Muscle layer of colon (tissue), 2 donors: ENCODE results near the gene CCNB2.

ENCODE experiments used
- H3K27ac ChIP-seq: one replicate; pipeline ENCODE4 v1.7.0; 2013; ENCODE audit warnings: low read depth, mild to moderate bottlenecking, low read length, moderate library complexity
- H3K27me3 ChIP-seq, 2 donors: one replicate each; pipeline ENCODE4 v1.7.0; 2013; ENCODE audit warnings: low read length in 2 of 2, mild to moderate bottlenecking in 2 of 2; ENCODE audit not compliant: insufficient read depth in 2 of 2, control insufficient read depth in 1 of 2
- H3K36me3 ChIP-seq: one replicate; pipeline ENCODE4 v1.7.0; 2013; ENCODE audit warnings: mild to moderate bottlenecking, low read length; ENCODE audit not compliant: insufficient read depth
- H3K4me1 ChIP-seq: one replicate; pipeline ENCODE4 v1.7.0; 2013; ENCODE audit warnings: mild to moderate bottlenecking, low read length; ENCODE audit not compliant: insufficient read depth
- H3K4me3 ChIP-seq, 2 donors: one replicate each; pipeline ENCODE4 v1.7.0; 2013; ENCODE audit warnings: low read length in 2 of 2, low read depth in 1 of 2, mild to moderate bottlenecking in 1 of 2, moderate library complexity in 1 of 2
- H3K9ac ChIP-seq: one replicate; pipeline ENCODE4 v1.7.0; 2013; ENCODE audit warnings: low read length
- H3K9me3 ChIP-seq: one replicate; pipeline ENCODE4 v1.7.0; 2013; ENCODE audit warnings: mild to moderate bottlenecking, low read length
- donor health status: abdominal sarcoma.
- donor health status: Adenocarcinoma of cecum.

CCNB2 gene

GRCh38 chr15:59169251-59169708 lies 64.3 kb downstream of the CCNB2 start:
- H3K9me3 ChIP-seq = no peaks in the 10 kb centered on the region
- H3K4me1 ChIP-seq = no peaks in the 10 kb centered on the region
- H3K9ac ChIP-seq = no peak overlapping the region
- no peak overlapping the region for H3K27ac ChIP-seq
- H3K27me3 ChIP-seq = no peaks in the 10 kb centered on the region
- H3K36me3 ChIP-seq = peaks cover 17% of the 10 kb centered on the region
- H3K4me3 ChIP-seq = no peak overlapping the region

- Histone ChIP-seq H3K4me3 (no peak overlapping the region), H3K27me3 (no peaks in the 10 kb centered on the region), H3K9me3 (no peaks in the 10 kb centered on the region), H3K9ac (no peak overlapping the region), H3K36me3 (peaks cover 17% of the 10 kb centered on the region), H3K27ac (no peak overlapping the region), H3K4me1 (peaks cover 8% of the 10 kb centered on the region)
Measured at GRCh38 chr15:59170295-59171066, 65.5 kb downstream of the CCNB2 start.

DNA sequence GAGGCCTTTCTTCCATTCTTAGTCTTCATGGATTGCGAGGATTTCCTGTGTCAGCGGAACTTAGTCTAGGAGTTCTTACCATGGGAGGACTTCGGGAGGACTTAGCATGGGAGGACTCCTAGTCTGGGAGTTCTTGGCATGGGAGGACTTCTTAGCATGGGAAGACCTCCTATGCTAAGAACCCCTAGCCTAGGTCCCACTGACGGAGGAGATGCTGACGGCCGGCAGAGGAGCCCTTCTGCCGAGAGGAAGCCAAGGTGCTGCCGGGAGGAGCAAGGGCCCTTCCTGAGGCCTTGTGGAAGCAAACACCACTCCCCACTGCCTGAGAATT lies 66.1 kb downstream of the CCNB2 start:
- Histone ChIP-seq H3K4me3 (no peak overlapping the region), H3K9ac (no peak overlapping the region), H3K4me1 (peaks cover 8% of the 10 kb centered on the region), H3K36me3 (peaks cover 17% of the 10 kb centered on the region), H3K27me3 (no peaks in the 10 kb centered on the region), H3K9me3 (no peaks in the 10 kb centered on the region), H3K27ac (no peak overlapping the region)

GRCh38 chr15:59172289-59172901 lies 67.4 kb downstream of the CCNB2 start:
- no peak overlapping the region for H3K27ac ChIP-seq
- H3K9ac ChIP-seq = no peak overlapping the region
- H3K4me3 ChIP-seq = no peak overlapping the region
- no peaks in the 10 kb centered on the region for H3K27me3 ChIP-seq
- no peaks in the 10 kb centered on the region for H3K9me3 ChIP-seq
- H3K4me1 ChIP-seq = peaks cover 8% of the 10 kb centered on the region
- H3K36me3 ChIP-seq = peaks cover 21% of the 10 kb centered on the region

DNA sequence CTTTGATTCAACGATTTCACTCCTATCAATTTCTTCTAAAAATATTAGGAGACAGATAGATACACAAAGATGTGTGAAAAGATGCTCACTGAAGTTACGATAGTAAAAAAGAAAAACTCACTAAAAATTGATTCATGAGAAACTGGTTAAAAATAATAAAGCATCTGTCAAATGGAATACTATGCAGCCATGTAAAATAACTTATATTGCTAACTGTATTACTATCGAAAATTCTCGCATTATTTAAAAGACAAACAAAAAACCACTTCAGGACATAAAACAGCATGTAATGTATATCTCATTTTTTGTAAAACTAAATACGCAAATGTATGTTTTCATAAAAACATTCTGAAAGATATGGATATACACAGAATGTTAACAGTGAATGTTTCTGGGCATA lies 68.2 kb downstream of the CCNB2 start:
- Histone ChIP-seq H3K4me3 (no peak overlapping the region), H3K27ac (no peak overlapping the region), H3K27me3 (no peaks in the 10 kb centered on the region), H3K36me3 (peaks cover 23% of the 10 kb centered on the region), H3K4me1 (peaks cover 8% of the 10 kb centered on the region), H3K9ac (no peak overlapping the region), H3K9me3 (no peaks in the 10 kb centered on the region)

DNA sequence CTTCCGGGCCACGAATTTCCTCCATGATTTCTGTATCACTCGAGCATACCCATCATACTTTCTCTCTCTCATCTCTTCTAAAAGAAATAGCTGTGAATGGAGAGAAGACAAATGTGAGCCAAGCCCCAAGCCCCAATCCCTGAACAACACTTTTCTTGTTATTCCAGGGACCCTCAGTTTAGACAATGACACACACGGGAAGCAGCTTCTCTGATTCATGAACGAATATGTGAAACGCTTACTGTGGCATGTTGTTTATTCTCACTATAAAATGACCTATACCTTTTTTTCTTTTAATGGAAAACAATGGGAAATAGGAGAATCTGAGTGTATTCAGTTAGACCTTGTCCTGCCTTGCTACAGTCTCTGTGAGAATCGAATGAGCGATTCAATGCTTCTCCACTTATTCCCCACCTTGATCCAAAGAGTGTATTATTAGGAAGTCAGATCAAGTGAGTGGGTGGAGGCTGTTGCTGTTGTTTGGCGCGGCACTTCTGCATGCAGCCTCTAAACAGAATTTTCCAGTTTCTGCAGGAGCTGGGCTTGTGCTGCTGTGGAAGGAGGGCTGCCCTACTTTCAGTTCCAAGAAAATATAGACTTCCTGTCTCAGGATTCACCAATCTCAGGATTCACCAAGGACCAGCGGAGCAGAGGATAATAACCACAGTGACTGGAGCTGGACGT lies 69.3 kb downstream of the CCNB2 start:
- H3K4me3 ChIP-seq = no peak overlapping the region
- H3K9me3 ChIP-seq = no peaks in the 10 kb centered on the region
- H3K27me3 ChIP-seq = no peaks in the 10 kb centered on the region
- H3K4me1 ChIP-seq = peaks cover 8% of the 10 kb centered on the region
- H3K36me3 ChIP-seq = peaks cover 23% of the 10 kb centered on the region
- no peak overlapping the region for H3K27ac ChIP-seq
- no peak overlapping the region for H3K9ac ChIP-seq
